Stimulated activated CD4-positive, alpha-beta T cell treated with anti-CD3 and anti-CD28 coated beads, Interleukin-12 subunit alpha, Interleukin-12 subunit beta, amount 100 ng/mL, for 48 hours (primary cell): ENCODE data around the gene KCNS1.
A peak's percentile ranks its signal among the peaks of the same experiment; 100 is the strongest.

Experiments
- DNase-seq, 3 donors: peaks; one replicate each; pipeline ENCODE4 v3.0.0-alpha.2; 2020; ENCODE audit warnings: low read depth in 2 of 3, low spot score in 1 of 3

The KCNS1 gene

DNA sequence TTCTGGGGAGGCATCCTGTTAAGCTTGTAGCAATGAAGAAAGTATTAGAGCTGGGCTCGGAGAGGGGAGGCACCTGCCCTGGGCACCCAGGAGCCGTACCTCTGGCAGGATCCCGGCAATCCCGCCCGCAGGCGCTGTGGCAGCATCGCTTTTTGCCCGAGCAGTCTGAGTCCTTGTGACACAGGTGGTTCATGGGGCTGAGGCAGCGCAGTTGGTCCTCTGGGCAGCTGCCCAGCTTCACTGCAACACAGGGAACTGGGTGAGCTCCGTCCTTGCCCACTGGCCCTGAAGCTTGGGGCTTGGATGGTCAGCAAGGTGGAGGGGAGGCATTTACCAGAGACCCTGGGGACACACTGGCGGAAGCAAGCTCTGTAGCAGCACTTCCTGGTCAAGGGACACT, 9.4 kb upstream of the KCNS1 start:
- no peak for DNase-seq

DNA sequence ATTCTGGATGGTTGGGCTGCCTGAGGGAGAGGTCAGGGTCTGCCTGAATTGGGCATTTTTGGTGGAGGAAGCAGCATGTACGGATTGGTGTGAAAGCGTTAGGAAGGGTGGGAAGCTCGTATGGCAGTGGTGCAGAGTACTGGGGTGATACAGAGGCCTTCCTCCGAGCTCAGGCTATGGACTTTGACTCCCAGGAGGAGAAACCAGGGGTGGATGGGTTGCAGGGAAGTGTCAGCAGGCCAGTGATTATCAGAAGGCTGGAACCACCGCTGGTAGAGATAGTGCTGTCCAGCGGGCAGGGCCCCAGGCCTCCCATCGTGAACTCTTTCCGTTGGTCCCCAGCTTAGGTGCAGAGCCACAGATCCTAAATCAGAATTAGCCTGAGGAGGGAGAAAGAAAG, 8.7 kb upstream of the KCNS1 start:
- DNase-seq: no peak

DNA sequence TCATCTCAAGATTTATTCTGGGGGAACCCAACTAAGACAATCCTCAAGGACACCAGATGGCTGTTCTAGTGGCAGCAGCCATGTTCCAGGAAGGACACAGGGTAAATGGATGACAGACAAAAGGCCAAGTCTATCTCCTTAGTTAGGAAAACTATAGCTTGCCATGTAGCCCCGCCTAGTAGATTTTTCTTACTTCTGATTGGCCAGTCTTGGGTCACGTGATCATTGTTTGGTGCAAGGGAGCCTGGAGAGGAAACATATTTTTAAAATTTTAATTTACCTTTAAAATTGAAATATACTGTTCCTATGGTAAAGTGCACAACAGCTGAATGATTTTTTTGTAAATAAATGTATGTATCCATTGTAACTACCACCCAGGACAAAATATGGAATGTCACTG, 4.4 kb upstream of the KCNS1 start:
- no peak for DNase-seq

DNA sequence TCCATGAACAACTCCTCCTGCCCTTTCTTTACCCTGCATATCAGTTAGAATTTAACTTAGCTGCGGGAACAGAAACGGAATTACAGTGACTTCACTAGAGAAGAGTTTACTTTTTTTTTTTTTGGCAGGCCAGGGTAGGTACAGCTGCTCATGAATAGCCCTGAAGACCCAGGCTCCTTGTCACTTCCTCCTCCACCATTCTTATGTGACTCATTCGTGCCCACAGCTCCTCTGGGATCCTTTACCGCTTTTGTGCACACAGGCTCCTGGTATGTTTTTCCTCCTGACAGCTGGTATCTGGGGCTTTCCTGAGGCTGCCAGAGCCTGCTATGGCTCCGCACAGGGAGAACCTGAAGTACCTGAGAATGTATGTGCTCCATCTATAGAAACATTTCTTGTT, 3.9 kb upstream of the KCNS1 start:
- DNase-seq: no peak

DNA sequence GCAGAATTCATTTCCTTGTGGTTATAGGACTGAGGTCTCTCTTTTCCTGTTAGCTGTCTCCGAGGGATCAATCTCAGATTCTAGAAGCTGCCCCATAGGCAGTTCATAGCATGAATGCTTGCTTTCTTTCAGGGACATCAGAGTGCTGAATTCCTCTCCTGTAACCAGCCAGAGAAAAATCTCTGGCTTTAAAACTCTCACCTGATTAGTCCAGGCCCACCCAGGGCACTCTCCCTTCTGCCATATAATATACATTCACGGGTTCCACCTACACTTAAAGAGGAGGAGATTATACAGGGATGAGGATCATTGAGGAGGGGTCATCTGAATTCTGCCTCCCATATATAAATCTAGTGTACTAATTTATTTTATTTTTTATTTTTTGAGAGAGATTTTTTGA, 2.1 kb upstream of the KCNS1 start:
- DNase-seq: no peak

DNA sequence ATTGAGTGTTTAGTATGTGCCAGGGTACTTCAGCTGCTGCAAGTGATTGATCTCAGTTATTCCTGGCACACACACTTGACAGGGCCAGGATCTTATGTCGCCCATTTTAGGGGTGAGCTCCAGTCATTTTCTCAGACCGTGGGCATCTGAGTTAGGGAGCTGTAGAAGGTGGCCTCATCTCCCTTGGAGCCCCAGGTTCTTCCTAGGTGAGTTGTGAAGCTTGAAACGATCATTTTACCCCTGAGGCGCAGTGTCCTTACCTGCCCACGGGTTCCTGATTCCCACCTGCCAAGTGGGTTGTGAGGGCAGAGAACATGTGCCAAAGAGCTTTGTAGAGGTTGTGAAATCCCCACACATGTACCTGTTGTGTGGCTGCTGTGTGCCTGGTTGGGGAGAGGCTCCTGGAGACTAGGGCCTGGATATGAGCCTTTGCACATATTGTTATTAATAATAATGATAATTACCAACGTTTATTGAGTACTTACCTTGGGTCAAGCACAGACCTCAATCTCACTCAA, 465 bp upstream of the KCNS1 start:
- DNase-seq: no peak

DNA sequence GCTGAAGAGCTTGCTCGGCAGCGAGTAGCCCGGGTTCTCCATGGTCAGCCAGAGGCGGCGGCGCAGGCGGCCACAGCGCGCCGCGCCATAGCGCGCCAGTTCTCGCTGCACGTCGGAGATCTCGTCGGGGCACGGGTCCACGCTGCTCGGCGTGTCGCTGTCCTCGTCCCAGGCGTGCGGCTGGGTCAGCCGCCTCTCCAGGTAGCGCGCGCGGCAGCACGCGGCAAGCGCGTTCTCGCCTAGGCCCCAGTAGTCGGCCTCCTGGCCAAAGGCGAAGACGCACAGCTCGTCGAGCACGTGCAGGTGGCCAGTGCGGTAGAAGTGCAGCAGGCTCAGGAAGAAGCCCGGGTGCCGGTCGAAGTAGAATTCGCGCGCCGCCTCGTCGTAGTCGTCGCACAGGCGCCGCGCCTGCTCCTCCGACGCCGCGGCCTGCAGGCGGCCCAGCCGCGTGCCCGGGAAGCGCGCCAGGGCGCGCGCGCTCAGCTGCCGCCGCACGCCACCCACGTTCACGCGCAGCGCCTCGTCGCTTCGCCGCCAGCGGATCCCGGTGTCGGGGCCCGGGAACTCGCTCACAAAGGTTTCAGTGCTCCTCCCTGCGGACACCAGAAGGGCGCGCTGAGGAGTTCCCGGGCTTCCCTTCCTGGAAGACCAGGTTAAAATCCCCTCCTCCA, 2.7 kb downstream of the KCNS1 start:
- peak in 1 of 3 donors; percentile 16 for DNase-seq

DNA sequence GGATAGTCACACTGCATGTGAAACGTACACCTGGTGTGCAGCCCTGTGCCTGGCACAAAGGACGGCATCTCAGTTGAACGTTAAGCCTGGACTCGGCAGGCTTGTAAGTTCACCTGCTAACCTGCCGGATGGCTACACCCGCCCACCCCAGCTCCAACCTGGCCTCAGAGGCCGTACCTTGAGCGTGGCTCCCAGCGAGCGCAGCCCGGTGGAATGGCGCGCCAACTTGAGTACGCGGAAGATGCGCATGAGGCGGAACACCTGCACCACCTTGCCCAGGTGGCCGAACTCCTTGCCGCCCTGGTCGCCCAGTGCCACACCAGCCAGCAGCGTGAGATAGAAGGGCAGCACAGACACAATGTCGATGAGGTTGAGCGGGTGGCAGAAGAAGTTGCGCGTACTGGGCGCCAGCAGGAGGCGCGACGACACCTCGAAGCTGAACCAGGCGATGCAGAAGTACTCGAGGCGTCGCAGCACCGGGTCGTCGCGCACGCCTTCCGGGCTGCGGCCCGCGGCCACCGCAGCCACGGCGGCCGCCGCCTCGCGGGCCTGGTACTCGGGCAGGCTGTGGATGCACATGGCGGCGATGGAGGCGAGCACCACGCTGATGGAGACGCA, 3.3 kb downstream of the KCNS1 start:
- peak in 2 of 3 donors; percentile 35 to 38 for DNase-seq

DNA sequence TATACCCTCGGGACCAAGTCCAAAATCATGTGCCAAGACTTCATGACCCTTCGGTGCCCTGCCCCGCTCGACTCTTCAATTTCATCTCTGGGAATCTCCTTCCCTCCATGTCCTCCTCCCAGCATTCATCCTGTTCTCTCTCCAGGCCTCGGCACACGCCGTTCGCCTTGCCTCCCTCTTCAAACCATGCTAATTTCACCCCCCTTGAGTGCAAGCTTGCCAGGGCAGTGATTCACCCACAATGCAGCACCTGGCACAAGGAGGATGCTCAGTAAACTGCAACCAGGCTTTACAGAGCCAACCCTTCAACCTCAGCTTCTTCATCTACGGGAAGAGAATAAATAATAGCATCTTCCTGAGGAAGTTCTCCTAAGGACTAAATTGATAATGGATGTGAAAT, 4.1 kb downstream of the KCNS1 start:
- no peak for DNase-seq

DNA sequence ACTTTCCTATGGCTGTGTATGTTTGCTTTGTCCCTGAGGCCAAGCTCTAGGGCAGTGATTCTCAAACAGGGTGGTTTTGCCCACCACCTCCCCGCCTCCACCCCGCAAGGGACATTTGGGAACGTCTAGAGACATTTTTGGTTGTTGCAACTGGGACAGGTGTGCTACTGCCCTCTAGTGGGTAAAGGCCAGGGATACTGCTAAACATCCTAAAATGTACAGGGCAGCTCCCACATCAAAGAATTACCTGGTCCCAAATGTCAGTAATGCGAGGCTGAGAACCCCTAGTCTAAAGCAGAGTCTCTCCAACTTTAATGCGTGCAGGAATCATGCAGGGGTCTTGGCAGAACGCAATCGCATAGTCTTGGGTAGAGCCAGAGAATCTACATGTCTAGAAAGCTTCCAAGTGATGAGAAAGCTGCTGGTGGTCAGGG, 5.1 kb downstream of the KCNS1 start:
- DNase-seq: peak; percentile 33 to 70 (median 46)

DNA sequence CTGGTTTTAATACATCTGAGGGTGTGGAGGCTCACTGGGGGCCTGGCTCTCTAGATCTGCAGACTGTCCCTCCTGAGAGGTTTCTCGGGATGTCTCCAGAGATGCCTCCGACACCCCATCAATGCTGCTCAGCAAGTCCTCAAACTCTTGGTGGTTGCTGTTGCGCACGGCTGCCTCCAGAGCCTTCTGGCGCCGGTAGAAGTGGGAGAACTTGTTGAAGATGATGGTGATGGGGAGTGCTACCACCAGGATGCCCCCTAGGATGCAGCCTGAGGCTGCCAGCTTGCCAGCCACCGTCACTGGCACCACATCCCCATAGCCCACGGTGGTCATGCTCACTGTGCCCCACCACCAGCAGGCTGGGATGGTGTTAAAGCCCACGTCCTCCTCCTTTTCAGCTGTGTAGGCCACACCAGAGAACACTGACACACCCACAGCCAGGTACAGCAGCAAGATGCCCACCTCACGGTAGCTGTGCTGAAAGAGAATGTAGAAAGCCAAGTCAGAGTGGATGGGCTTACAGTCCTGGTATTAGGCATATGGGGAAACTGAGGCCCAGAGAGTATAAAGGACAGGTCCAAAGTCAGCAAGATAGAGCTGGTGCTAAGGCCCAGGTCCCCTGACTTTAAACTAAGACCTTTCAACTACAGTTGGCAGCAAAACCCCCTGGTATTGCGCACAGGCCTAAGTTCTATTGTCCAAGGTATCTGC, 5.9 kb downstream of the KCNS1 start:
- DNase-seq: no peak

DNA sequence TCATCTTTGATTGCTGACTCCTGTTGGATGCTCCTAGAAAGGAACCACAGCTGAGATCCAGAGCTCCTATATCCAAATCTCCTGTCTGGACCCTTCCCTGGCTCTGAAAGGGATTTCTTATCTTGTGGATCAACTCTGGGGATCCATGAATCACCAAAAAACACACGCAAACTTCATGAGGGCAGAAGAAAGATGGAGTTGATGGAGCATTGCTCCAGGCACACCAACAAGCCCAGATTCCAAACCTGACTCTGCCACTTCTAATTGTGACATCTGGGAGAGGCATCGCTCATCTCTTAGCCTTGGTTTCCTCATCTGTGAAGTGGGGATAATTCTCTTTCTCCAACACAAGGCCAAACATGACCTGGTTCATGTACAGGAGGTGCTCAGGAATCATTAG, 6.7 kb downstream of the KCNS1 start:
- DNase-seq: no peak

DNA sequence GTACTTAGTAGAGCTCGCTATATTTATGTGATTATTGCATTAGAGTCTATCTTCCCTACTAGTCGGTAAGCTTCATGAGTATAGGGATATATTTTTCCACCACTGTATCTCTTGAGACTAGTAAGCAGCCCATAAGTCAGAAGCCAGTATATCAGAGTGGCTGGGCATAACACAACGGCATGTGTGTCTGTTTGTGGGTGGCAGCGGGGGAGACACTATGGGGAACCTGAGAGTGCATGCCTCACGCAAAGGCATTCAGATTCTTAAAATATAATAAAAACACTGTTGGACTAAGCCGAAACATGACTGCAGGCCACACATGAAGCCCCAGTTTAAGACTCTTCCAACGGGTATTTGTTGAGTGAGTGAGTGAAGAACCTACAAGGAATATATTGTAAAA, 8.0 kb downstream of the KCNS1 start:
- DNase-seq: no peak

DNA sequence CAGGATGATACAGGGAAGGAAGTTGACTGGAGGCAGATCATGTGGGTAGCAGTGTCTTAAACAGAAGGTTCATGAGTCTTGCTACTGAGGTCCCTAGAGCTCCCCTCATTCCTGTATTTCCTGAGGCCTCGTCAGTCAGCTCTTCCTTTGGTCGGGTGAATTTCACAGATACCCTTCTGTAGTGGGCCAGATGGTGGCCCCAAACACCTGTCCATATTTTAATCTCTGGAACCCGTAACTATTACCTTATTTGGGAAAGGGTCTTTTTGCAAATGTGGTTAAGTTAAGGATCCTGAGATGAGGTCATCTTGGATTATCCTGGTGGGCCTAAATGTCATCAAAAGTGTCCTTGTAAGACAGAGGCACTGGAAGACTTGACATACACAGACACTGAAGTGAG, 9.6 kb downstream of the KCNS1 start:
- DNase-seq: no peak

DNA sequence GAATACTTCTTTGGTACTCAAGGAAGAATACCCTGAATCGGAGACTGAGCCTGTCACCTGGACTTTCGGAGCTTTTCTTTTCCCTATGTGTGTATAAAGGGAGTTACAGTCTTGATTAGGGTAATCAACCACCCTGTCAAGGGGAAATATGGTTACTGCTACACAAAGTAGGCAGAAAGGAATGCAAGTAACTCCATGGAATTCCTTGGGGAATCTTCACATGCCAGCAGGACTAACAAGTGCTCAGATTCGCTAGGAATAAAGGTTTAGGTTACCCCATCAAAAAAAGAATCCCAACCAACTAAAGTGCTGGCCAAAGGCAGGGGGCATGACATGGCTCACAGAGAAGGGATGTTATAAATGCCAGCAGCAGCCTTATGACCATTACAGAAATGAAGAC, 10.4 kb downstream of the KCNS1 start:
- DNase-seq: no peak

DNA sequence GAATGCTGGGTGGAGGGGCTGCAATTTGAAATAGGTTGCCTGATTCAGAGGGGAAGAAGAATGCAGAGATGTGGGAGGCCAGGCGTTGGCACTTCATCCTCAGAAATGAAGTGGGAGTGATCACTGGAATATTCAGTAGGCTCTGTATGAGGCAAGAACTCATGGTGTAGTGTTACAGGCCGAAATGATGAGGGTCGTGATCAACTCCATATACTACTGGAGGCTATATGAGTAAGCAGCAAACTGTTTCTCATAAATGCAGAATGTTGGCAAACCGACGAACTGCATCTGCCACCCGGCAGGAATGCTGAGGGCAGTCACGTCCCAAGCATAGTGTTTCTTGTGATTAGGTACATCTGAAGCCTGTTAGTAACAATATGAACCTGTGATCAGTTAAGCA, 12.7 kb downstream of the KCNS1 start:
- no peak for DNase-seq

DNA sequence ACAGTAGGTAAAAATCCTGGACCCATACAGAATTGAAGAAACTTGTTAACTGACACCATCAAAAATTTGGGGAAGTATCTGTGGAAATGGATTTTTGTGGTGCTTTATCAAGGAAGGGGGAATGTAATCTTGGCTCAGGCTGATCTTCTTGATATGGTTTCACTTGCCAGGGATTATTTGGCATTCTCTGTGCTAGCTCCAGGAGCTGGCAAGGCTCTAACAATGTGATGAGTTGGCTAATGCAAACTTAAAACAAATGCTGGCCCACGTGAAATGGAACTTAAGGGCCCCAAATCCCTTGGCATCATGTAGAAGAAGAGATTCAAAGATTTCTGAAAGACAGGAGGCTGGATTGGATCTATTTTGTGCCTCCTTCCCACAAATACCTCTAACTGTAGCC, 13.1 kb downstream of the KCNS1 start:
- DNase-seq: no peak

DNA sequence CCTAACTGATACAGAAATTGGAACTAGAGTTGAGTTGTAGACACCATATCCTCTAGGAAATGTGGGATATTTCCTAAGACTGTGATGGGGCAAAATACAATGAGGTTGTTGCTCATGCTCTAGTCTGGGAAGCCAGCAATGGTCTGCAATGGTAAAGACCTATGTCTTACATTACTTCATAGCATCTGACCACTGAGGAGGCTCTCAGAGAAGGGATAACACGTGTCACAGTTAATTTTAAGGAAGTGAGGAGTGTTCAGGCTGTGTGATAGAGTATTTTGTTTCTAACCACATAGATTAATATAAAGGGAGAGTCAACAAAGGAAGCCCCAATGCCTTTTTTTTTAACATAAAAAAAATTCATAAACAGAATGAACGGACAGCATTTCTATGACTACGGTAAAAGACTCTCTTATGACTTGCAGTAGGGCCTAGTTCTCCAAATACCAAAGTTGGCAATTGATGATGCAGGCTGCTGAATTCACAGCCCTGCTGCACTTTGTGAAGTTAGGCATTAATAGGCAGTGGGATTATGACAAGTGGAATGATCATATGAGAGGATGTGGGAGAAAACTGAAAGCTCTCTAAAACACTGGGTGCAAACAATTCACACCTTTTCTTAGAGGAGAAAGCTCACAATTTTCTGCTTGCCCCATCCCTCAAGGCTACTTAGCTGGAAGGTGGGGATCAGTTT, 13.7 kb downstream of the KCNS1 start:
- no peak for DNase-seq

DNA sequence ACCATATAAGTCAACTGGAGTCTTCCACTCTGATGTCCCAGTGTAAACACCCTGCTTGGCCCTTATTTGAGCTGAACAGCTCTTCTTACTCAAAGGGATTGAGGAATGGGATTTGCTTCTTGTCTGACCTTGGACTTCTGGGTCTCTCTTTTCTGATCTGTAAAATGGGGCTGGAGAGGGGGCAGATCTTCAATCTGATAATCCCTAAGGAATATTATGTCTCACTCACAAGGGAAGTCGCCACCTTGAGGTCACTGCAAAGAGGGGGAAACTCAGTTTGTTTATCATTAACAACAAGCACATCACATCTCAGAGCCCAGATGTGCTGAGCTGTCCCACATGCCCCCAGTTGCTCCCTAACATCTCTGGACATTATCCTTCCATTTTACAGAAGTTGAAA, 15.1 kb downstream of the KCNS1 start:
- no peak for DNase-seq

DNA sequence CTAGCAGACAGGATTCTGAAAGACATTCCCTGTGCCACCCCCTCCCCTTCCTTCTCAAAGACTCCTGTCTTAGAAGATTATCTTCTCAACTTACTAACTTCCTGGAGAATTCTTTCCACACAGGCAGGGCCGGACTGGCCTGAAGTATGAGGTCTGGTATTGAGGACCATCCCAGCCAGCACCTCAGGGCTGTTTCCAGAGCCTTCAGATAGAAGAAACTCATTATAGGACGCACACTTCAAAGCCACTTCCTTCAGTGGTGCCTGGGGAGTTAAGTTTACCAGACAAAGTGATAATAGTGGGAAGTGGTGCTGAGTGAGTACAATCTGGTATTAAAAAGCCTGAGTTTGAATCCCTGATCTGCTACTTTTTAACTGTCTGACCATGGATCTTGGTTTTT, 15.6 kb downstream of the KCNS1 start:
- DNase-seq: no peak

DNA sequence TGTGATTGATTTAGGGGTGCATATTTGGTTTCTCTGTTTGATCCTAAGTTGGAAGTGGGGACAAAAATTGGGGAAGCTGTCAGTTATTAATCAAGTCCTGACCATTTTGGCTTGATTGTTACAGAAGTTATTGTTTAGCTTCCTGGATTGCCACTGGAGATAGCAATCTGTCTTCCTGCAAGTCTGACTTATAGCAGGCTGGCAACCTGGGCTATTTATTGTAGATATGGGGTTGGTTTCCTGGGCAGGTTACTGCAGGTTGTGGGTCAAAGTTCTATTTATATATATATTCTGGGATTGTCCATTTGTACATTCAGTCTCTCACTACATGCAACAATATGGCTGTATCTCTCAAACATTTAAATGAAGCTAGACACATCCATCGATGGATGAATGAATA, 17.8 kb downstream of the KCNS1 start:
- DNase-seq: no peak

DNA sequence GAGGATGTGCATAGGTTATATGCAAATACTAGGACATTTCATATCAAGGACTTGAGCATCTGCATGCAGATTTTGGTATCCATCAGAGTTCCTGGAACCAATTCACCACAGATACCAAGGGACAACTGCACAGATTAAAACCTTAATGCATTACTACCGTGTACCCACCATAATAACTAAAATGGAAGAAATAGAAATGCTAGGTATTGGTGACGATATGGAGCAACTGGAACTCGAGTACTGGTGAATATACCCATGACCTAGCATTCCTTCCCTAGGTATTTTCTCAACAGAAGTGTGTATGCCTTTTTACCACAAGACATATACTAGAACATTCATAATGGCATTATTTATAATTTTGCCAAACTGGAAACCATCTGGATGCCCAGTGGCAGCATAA, 18.5 kb downstream of the KCNS1 start:
- no peak for DNase-seq
